ENCODE results near the gene F5. TPM values are rescaled to one million over a fixed set of nuclear protein-coding genes. Genes with fewer than 3 reads are reported as not detected.

F5 gene
- total and polyA plus RNA-seq, 9 of the 15 experiments (the other 6 are each of a cell fraction or from before 2014, with no cell fraction given) = 0.03 to 0.13 TPM; not detected in 7

GRCh38 chr1:169530448-169530847 lies 55.8 kb downstream of the F5 start:
- TF ChIP-seq ZBTB12 (CRISPR knock-in tag; IDR thresholded peaks at IDR 0.05) (no peak), ZBTB33 (CRISPR knock-in tag; IDR thresholded peaks at IDR 0.05) (no peak), MYC (IDR thresholded peaks at IDR 0.05; ENCODE audit: low read depth, low read length) (no peak), MYC (CRISPR knock-in tag; IDR thresholded peaks at IDR 0.05; ENCODE audit: borderline replicate concordance, low read depth) (no peak), ATF6 (CRISPR knock-in tag; IDR thresholded peaks at IDR 0.05) (no peak), STAT5B (CRISPR knock-in tag; IDR thresholded peaks at IDR 0.05) (no peak), RB1 (IDR thresholded peaks at IDR 0.05; ENCODE audit: low read depth) (no peak), ZNF77 (CRISPR knock-in tag; IDR thresholded peaks at IDR 0.05) (no peak), THRA (IDR thresholded peaks at IDR 0.05) (no peak), CHCHD3 (CRISPR knock-in tag; IDR thresholded peaks at IDR 0.05) (no peak), PTTG1 (tag; IDR thresholded peaks at IDR 0.05; ENCODE audit: low read depth) (no peak), PPARD (CRISPR knock-in tag; IDR thresholded peaks at IDR 0.05) (no peak)
- FAIRE-seq (no peak), ATAC-seq (no peak), DNase-seq (ENCODE audit: extremely low read depth in 1 of 4, low spot score in 3 of 4) (no peak)
- peaks cover 0 to 19% of the 10 kb centered on the region in 2 experiments; a peak in 3 of 5 replicates for H3K4me1 ChIP-seq (replicated peaks in 1 of 2; ENCODE audit: control insufficient read depth in 2 of 2, insufficient read depth in 2 of 2, low read length in 2 of 2)
- H3K9me1 ChIP-seq (ENCODE audit: control insufficient read depth, insufficient read depth, low read length) = no peaks in the 10 kb centered on the region
- no peak overlapping the region for H3K27ac ChIP-seq (ENCODE audit: extremely low read depth, low read depth, low read length)
- no TSS peak for BruUV-seq (replicated peaks)
- H3K27me3 ChIP-seq (ENCODE audit: control insufficient read depth in 2 of 2, insufficient read depth in 2 of 2, low read length in 2 of 2) = no peaks in the 10 kb centered on the region
- intact Hi-C loops (cut with micrococcal nuclease) (no loop called here), in situ Hi-C loops (cut with MboI) (no loop called here)
- no peak overlapping the region for H2AFZ ChIP-seq (ENCODE audit: low read depth, low read length)
- 8% methylated on average over 3 of the region's 3 CpGs for WGBS (ENCODE audit: insufficient coverage, low coverage, missing lambda C conversion rate)
- H3K4me3 ChIP-seq = no peak overlapping the region
- H3K4me2 ChIP-seq (ENCODE audit: insufficient read depth, low read length) = no peak overlapping the region
- ChIA-PET POLR2A (interaction anchor here (1.7 kb wide), 1 partner anchor 163 kb away, joined by 4 read pairs; the partner anchor contains the start of genes BLZF1 and NME7), CTCF (ENCODE audit: low intra/inter-chr PET ratio) (no interaction called here)
- no peaks in the 10 kb centered on the region for H3K36me3 ChIP-seq (ENCODE audit: control insufficient read depth, insufficient read depth, low read length)
- no peaks in the 10 kb centered on the region for H3K79me2 ChIP-seq (ENCODE audit: control insufficient read depth, insufficient read depth, low read length)
- H3K9me3 ChIP-seq (replicated peaks; ENCODE audit: control insufficient read depth, insufficient read depth, low read depth, low read length) = no peaks in the 10 kb centered on the region
- H4K20me1 ChIP-seq (replicated peaks; ENCODE audit: control insufficient read depth, insufficient read depth, low read length) = no peaks in the 10 kb centered on the region
- H3K9ac ChIP-seq (ENCODE audit: insufficient read depth in 1 of 2, low read depth in 2 of 2, low read length in 2 of 2) = no peak overlapping the region
